Panc1 (cell line): ENCODE results near the gene NKX2-2. TPM values are rescaled to one million over a fixed set of nuclear protein-coding genes. Genes with fewer than 3 reads are reported as not detected.
A peak's percentile ranks its signal among the peaks of the same experiment; 100 is the strongest.

ENCODE experiments used
- ATAC-seq: fragments of 200-7000 bp; cut with Tn5 transposase; 2 replicates; pipeline ENCODE4 v1.9.1; 2020; ENCODE audit warnings: mild to moderate bottlenecking, moderate library complexity
- BruUV-seq: library from RNA; stranded (reverse); fragments of 400-500 nt; replicated peaks from 2 replicates; lab custom pipeline; 2021; lab: Mats Ljungman, UMichigan
- CTCF ChIA-PET: fragments of 300-600 bp; sonication (Branson Sonifier 250); formaldehyde crosslinking; loops from one replicate; lab custom pipeline; 2022; ENCODE audit warnings: antibody characterized with exemption; lab: Charles Lee
- POLR2A ChIA-PET: fragments of 300-600 bp; sonication (Branson Sonifier 250); formaldehyde crosslinking; loops from one replicate; lab custom pipeline; 2022; ENCODE audit warnings: antibody characterized with exemption; lab: Charles Lee
- DNase-seq: peaks from one replicate; pipeline ENCODE4 v3.0.0-alpha.2; 2010; ENCODE audit warnings: low read depth, low spot score
- H3K27ac ChIP-seq: 2 replicates; pipeline ENCODE4 v1.5.1; 2011; ENCODE audit warnings: mild to moderate bottlenecking, low read length, inconsistent platforms
- H3K27me3 ChIP-seq: fragments of 200-500 bp; sonication (Bioruptor generic); 2 replicates; pipeline ENCODE4 v1.6.0; 2014; ENCODE audit warnings: low read length, inconsistent platforms; ENCODE audit not compliant: control insufficient read depth, insufficient read depth
- H3K36me3 ChIP-seq: fragments of 200-500 bp; sonication (Bioruptor generic); 2 replicates; pipeline ENCODE4 v1.5.1; 2014; ENCODE audit warnings: inconsistent platforms, mild to moderate bottlenecking, low read length, moderate library complexity; ENCODE audit not compliant: control insufficient read depth, insufficient read depth
- H3K4me1 ChIP-seq: 2 replicates; pipeline ENCODE4 v1.5.1; 2011; ENCODE audit warnings: inconsistent platforms, mild to moderate bottlenecking, low read length, moderate library complexity; ENCODE audit not compliant: control insufficient read depth, insufficient read depth
- H3K4me3 ChIP-seq, 2 experiments: 2 replicates each; pipeline ENCODE4 v1.5.1; 2011 to 2012; ENCODE audit warnings: low read depth in 2 of 2, low read length in 2 of 2, mild to moderate bottlenecking in 2 of 2, inconsistent platforms in 1 of 2, moderate library complexity in 1 of 2
- H3K9me3 ChIP-seq: fragments of 200-500 bp; sonication (Bioruptor generic); 2 replicates; pipeline ENCODE4 v1.5.1; 2014; ENCODE audit warnings: low read depth, mild to moderate bottlenecking, inconsistent platforms, low read length, moderate library complexity; ENCODE audit not compliant: control insufficient read depth, insufficient read depth
- CTCF ChIP-seq: fragments of 450-650 bp; IDR thresholded peaks from 2 replicates; pipeline ENCODE4 v1.5.1; 2017; ENCODE audit warnings: mild to moderate bottlenecking
- POLR2AphosphoS5 ChIP-seq: IDR thresholded peaks from 2 replicates; pipeline ENCODE4 v1.6.1; 2012; ENCODE audit warnings: mild to moderate bottlenecking, low read depth, low read length, moderate library complexity
- REST ChIP-seq, 2 experiments: IDR thresholded peaks; 2 replicates each; pipeline ENCODE4 v1.6.1; 2011 to 2012; ENCODE audit warnings: low read depth in 2 of 2, control low read depth in 1 of 2, low read length in 1 of 2, mild to moderate bottlenecking in 1 of 2, moderate library complexity in 1 of 2; ENCODE audit not compliant: insufficient read depth in 1 of 2
- SIN3A ChIP-seq: IDR thresholded peaks from 2 replicates; pipeline ENCODE4 v1.6.1; 2012; ENCODE audit warnings: low read depth, mild to moderate bottlenecking, low read length, moderate library complexity, borderline replicate concordance; ENCODE audit not compliant: insufficient read depth
- TCF7L2 ChIP-seq: IDR thresholded peaks from 2 replicates; pipeline ENCODE4 v1.6.1; 2011; ENCODE audit warnings: mild to moderate bottlenecking, low read depth, low read length, inconsistent platforms
- in situ Hi-C: cut with HindIII; loops from 2 replicates; pipeline ENCODE4 v1.10.0; 2016; ENCODE audit warnings: low sequenced_read_pairs, low pct_unique_long_range_greater_than_20kb
- intact Hi-C: fragments of 100-400 bp; cut with micrococcal nuclease; formaldehyde crosslinking; loops from one replicate; pipeline ENCODE4 v1.10.0; 2022; ENCODE audit not compliant: unreplicated experiment
- total RNA-seq: library from RNA; stranded (reverse); gene quantifications from one replicate; pipeline ENCODE4 v1.2.1, GENCODE V29; 2021; ENCODE audit not compliant: unreplicated experiment

The NKX2-2 gene
- total RNA-seq, 1 experiment from 2014 or later, result not detected

DNA sequence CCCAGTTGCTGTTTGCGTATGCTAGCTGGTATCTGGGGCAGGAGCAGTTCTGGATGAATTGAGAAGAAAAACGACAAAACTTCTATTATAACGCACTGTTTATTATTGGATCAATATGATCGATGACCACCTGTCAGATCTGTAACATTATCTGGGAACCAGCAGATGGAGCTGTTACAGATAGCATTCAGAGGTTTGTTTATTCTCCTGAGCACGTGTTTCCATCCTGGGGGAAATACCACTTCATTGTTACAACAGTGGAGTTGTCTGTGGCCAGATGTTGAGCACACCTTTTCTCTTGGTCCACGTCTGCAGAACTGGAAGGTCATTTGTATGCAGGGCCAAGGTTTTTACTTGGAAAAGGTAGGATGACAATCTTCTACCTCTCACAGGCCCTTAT is 16.0 kb upstream of the NKX2-2 start:
- in situ Hi-C loops (no loop called here), intact Hi-C loops (no loop called here)
- no TSS peak for BruUV-seq
- H3K27me3 ChIP-seq, result peaks cover 2% of the 10 kb centered on the region
- no peak overlapping the region for H3K4me3 ChIP-seq
- DNase-seq, result no peak
- TF ChIP-seq SIN3A (no peak), CTCF (peak; percentile 52), POLR2AphosphoS5 (no peak)
- ATAC-seq, result no peak
- H3K27ac ChIP-seq, result no peak overlapping the region
- H3K36me3 ChIP-seq, result no peaks in the 10 kb centered on the region
- ChIA-PET POLR2A (no interaction called here), CTCF (interaction anchor here (0.6 kb wide), 1 partner anchor 629 kb away, joined by 4 read pairs; no protein-coding TSS in a partner anchor)
- H3K4me1 ChIP-seq, result no peaks in the 10 kb centered on the region
- no peaks in the 10 kb centered on the region for H3K9me3 ChIP-seq

- H3K36me3 ChIP-seq, result no peaks in the 10 kb centered on the region
- no TSS peak for BruUV-seq
- no peak overlapping the region for H3K4me3 ChIP-seq
- in situ Hi-C loops, result no loop called here
- ATAC-seq, result no peak
- H3K9me3 ChIP-seq, result no peaks in the 10 kb centered on the region
- CTCF ChIA-PET, result no interaction called here
- POLR2A ChIA-PET, result no interaction called here
- H3K4me1 ChIP-seq, result no peaks in the 10 kb centered on the region
- intact Hi-C loops, result no loop called here
- no peak overlapping the region for H3K27ac ChIP-seq
- TF ChIP-seq TCF7L2, result no peak
- DNase-seq, result no peak
- H3K27me3 ChIP-seq, result peaks cover 8% of the 10 kb centered on the region
These were observed 15.0 kb upstream of the NKX2-2 start for GRCh38 chr20:21528870-21529269.

DNA sequence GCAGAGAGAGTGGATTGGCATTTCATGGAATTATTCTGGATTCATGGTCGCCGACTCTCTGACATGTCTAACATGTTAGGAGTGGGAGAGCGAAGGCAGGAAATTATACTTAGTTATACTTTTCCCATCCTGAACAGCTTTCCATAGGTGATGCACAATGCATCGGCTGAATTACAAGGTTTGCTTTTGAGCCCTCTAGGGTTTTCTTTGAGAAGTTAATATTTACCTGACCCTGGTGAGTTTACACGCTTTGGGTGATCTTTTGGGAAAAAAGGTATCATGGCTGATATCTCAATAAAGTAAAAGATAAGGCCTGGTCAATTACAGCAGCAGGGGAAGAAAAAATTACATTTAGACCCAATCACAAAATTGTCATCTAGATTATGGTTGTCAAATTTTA is 14.0 kb upstream of the NKX2-2 start:
- Histone ChIP-seq H3K9me3 (no peaks in the 10 kb centered on the region), H3K36me3 (no peaks in the 10 kb centered on the region), H3K27me3 (peaks cover 8% of the 10 kb centered on the region), H3K4me3 (no peak overlapping the region), H3K27ac (no peak overlapping the region), H3K4me1 (no peaks in the 10 kb centered on the region)
- intact Hi-C loops (no loop called here), in situ Hi-C loops (no loop called here)
- CTCF ChIA-PET, result no interaction called here
- no TSS peak for BruUV-seq
- no peak for DNase-seq
- no peak for ATAC-seq
- TF ChIP-seq REST (IDR thresholded peaks at IDR 0.05; ENCODE audit: insufficient read depth in 1 of 2, low read depth in 2 of 2, low read length in 1 of 2) (no peak), SIN3A (no peak), POLR2AphosphoS5 (no peak)
- POLR2A ChIA-PET, result no interaction called here
